Testis (tissue), 2 donors: ENCODE results near the gene SP5.

Source experiments
- POLR2A ChIP-seq: fragments of 450-650 bp; IDR thresholded peaks from one replicate; pipeline ENCODE4 v1.6.1; 2017; ENCODE audit warnings: antibody characterized with exemption, mild to moderate bottlenecking, moderate library complexity
- TF ChIP-seq, protein P1 (sequence below), 3 experiments: fragments of 450-650 bp in 2 of 3; fragments of 200-600 bp in 1 of 3; sonication (generic) in 1 of 3; IDR thresholded peaks; one replicate each; pipeline ENCODE4 v1.5.1; 2016 to 2019; ENCODE audit warnings: antibody characterized with exemption in 3 of 3, mild to moderate bottlenecking in 2 of 3, moderate library complexity in 1 of 3

DNA sequence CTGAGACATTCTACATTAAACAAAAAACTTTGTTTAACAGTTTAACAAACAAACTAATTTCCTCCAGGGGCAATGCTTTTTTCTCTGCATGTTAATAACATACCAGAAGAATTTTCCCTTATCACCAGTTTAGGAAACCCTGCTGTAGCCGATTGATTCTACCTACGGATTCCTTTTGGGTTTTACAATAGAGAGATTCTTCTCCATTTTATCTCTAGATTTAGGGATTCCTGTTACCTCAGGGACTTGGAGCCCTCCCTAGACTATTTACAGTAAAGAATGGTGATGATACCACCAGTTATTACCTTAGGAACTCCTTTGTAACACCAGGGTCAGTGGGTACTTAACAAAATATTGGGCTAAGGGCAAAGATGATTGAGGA, 49.7 kb downstream of the SP5 start:
- TF ChIP-seq, protein P1, sequence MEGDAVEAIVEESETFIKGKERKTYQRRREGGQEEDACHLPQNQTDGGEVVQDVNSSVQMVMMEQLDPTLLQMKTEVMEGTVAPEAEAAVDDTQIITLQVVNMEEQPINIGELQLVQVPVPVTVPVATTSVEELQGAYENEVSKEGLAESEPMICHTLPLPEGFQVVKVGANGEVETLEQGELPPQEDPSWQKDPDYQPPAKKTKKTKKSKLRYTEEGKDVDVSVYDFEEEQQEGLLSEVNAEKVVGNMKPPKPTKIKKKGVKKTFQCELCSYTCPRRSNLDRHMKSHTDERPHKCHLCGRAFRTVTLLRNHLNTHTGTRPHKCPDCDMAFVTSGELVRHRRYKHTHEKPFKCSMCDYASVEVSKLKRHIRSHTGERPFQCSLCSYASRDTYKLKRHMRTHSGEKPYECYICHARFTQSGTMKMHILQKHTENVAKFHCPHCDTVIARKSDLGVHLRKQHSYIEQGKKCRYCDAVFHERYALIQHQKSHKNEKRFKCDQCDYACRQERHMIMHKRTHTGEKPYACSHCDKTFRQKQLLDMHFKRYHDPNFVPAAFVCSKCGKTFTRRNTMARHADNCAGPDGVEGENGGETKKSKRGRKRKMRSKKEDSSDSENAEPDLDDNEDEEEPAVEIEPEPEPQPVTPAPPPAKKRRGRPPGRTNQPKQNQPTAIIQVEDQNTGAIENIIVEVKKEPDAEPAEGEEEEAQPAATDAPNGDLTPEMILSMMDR (IDR thresholded peaks at IDR 0.05) = no peak
- TF ChIP-seq POLR2A = no peak
